GM12872 (cell line): ENCODE data around the gene CBFA2T2.

ENCODE experiments used
- CTCF ChIP-seq: IDR thresholded peaks from 3 replicates; pipeline ENCODE4 v1.5.1; 2011; ENCODE audit warnings: low read depth, mild to moderate bottlenecking, low read length, moderate library complexity; ENCODE audit not compliant: insufficient read depth

CBFA2T2 gene

GRCh38 chr20:33541797-33542196, 51.9 kb downstream of the CBFA2T2 start:
- TF ChIP-seq CTCF = no peak

- TF ChIP-seq CTCF = no peak
Observed at GRCh38 chr20:33545763-33546162, 55.9 kb downstream of the CBFA2T2 start.

- TF ChIP-seq CTCF = no peak
Observed at GRCh38 chr20:33549229-33549999, 59.5 kb downstream of the CBFA2T2 start.

GRCh38 chr20:33551778-33552177, 61.9 kb downstream of the CBFA2T2 start:
- TF ChIP-seq CTCF = no peak

GRCh38 chr20:33552519-33552918, 62.6 kb downstream of the CBFA2T2 start:
- TF ChIP-seq CTCF = no peak

GRCh38 chr20:33553516-33553915, 63.6 kb downstream of the CBFA2T2 start:
- no peak for TF ChIP-seq CTCF

- TF ChIP-seq CTCF = no peak
Observed at GRCh38 chr20:33554914-33555420, 65.1 kb downstream of the CBFA2T2 start.
